Endodermal cell (in vitro differentiated cells): Measurements from ENCODE around the gene KDSR. TPM values are rescaled to one million over a fixed set of nuclear protein-coding genes. Genes with fewer than 3 reads are reported as not detected.

Experiments used
- DNase-seq: peaks from one replicate; pipeline ENCODE4 v3.0.0-alpha.2; 2017
- H3K27ac ChIP-seq: 2 replicates; pipeline ENCODE4 v1.5.1; 2013; ENCODE audit warnings: mild to moderate bottlenecking, low read depth, low read length, moderate library complexity
- H3K27me3 ChIP-seq: 2 replicates; pipeline ENCODE4 v1.6.1; 2013; ENCODE audit warnings: mild to moderate bottlenecking, low read length, moderate library complexity; ENCODE audit not compliant: insufficient read depth, control insufficient read depth, poor library complexity, severe bottlenecking
- H3K36me3 ChIP-seq: 2 replicates; pipeline ENCODE4 v1.7.0; 2013; ENCODE audit warnings: mild to moderate bottlenecking, low read length, moderate library complexity; ENCODE audit not compliant: control insufficient read depth, insufficient read depth
- H3K4me1 ChIP-seq: one replicate; pipeline ENCODE4 v1.7.0; 2013; ENCODE audit warnings: low read length; ENCODE audit not compliant: control insufficient read depth, insufficient read depth
- H3K4me3 ChIP-seq: 2 replicates; pipeline ENCODE4 v1.5.1; 2013; ENCODE audit warnings: mild to moderate bottlenecking, low read length, moderate library complexity
- H3K9ac ChIP-seq: 2 replicates; pipeline ENCODE4 v1.6.1; 2013; ENCODE audit warnings: mild to moderate bottlenecking, low read length, moderate library complexity; ENCODE audit not compliant: poor library complexity, severe bottlenecking; ENCODE audit errors: extremely low read depth
- H3K9me3 ChIP-seq: 2 replicates; pipeline ENCODE4 v1.6.1; 2013; ENCODE audit warnings: mild to moderate bottlenecking, low read length, moderate library complexity; ENCODE audit not compliant: control insufficient read depth
- H3K27ac Mint-ChIP-seq: 2 replicates; pipeline ENCODE4 v1.8.0; 2020; ENCODE audit warnings: mixed read lengths
- H3K27me3 Mint-ChIP-seq: 2 replicates; pipeline ENCODE4 v1.8.0; 2021; ENCODE audit warnings: mild to moderate bottlenecking, mixed read lengths; ENCODE audit not compliant: insufficient read depth
- H3K36me3 Mint-ChIP-seq: 2 replicates; pipeline ENCODE4 v1.8.0; 2020; ENCODE audit warnings: low read depth, mixed read lengths
- H3K4me1 Mint-ChIP-seq: 2 replicates; pipeline ENCODE4 v1.8.0; 2020; ENCODE audit warnings: mixed read lengths
- H3K4me3 Mint-ChIP-seq: 2 replicates; pipeline ENCODE4 v1.8.0; 2020; ENCODE audit warnings: mild to moderate bottlenecking, moderate library complexity, mixed read lengths
- H3K9me3 Mint-ChIP-seq: 2 replicates; pipeline ENCODE4 v1.8.0; 2020; ENCODE audit warnings: mild to moderate bottlenecking, mixed read lengths
- WGBS, 2 experiments: methylation state at CpG; one replicate each; pipeline versions ENCODE4 v1.1.5 to v1.1.7; 2013; ENCODE audit warnings: missing lambda C conversion rate in 2 of 2, mixed read lengths in 1 of 2; ENCODE audit not compliant: insufficient coverage in 1 of 2, insufficient read length in 1 of 2; 5-methylcytosine and 5-hydroxymethylcytosine counted together
- total RNA-seq, 2 donors: library from RNA; stranded (reverse); fragmentation: NEBNext Ultra II Directional in 1 of 2; extraction: Animal tissue kit (Norgen Biotek cat#: 25700) in 1 of 2; gene quantifications; 2 replicates in 1 of 2; 3 replicates in 1 of 2; pipeline ENCODE4 v1.2.1, GENCODE V29; 2021
- TF ChIP-seq, protein P1 (sequence below): fragments of 200-600 bp; sonication (generic); conservative IDR thresholded peaks from 2 replicates; pipeline ENCODE4 v1.5.0; 2021; ENCODE audit warnings: antibody characterized with exemption, mild to moderate bottlenecking

KDSR gene
- total RNA-seq, 2 donors from 2014 or later = 39.3 to 51.0 TPM

- Histone ChIP-seq H3K4me1 (no peaks in the 10 kb centered on the region), H3K36me3 (peaks cover 36% of the 10 kb centered on the region), H3K27me3 (no peaks in the 10 kb centered on the region), H3K9ac (no peak overlapping the region), H3K27ac (no peak overlapping the region), H3K9me3 (no peaks in the 10 kb centered on the region), H3K4me3 (no peak overlapping the region)
- TF ChIP-seq, protein P1, sequence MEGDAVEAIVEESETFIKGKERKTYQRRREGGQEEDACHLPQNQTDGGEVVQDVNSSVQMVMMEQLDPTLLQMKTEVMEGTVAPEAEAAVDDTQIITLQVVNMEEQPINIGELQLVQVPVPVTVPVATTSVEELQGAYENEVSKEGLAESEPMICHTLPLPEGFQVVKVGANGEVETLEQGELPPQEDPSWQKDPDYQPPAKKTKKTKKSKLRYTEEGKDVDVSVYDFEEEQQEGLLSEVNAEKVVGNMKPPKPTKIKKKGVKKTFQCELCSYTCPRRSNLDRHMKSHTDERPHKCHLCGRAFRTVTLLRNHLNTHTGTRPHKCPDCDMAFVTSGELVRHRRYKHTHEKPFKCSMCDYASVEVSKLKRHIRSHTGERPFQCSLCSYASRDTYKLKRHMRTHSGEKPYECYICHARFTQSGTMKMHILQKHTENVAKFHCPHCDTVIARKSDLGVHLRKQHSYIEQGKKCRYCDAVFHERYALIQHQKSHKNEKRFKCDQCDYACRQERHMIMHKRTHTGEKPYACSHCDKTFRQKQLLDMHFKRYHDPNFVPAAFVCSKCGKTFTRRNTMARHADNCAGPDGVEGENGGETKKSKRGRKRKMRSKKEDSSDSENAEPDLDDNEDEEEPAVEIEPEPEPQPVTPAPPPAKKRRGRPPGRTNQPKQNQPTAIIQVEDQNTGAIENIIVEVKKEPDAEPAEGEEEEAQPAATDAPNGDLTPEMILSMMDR = no peak
- Mint-ChIP-seq H3K36me3 (peaks cover 34% of the 10 kb centered on the region), H3K4me3 (no peak overlapping the region), H3K4me1 (no peaks in the 10 kb centered on the region), H3K27ac (no peak overlapping the region), H3K27me3 (no peaks in the 10 kb centered on the region), H3K9me3 (no peaks in the 10 kb centered on the region)
- no peak for DNase-seq
- 87 to 94% methylated on average over 3 to 4 of the region's 4 CpGs for WGBS, 2 experiments
Measured at GRCh38 chr18:63331105-63331504, 35.9 kb downstream of the KDSR start.

GRCh38 chr18:63329431-63330145 lies 37.4 kb downstream of the KDSR start:
- peaks cover 19% of the 10 kb centered on the region for H3K36me3 Mint-ChIP-seq
- no peaks in the 10 kb centered on the region for H3K4me1 Mint-ChIP-seq
- no peak overlapping the region for H3K4me3 Mint-ChIP-seq

GRCh38 chr18:63326011-63326410 lies 41.0 kb downstream of the KDSR start:
- peaks cover 4% of the 10 kb centered on the region for H3K36me3 ChIP-seq
- H3K9ac ChIP-seq = no peak overlapping the region
- no peak overlapping the region for H3K27ac Mint-ChIP-seq
- no peaks in the 10 kb centered on the region for H3K4me1 ChIP-seq
- peaks cover 8% of the 10 kb centered on the region for H3K27me3 Mint-ChIP-seq
- H3K4me3 ChIP-seq = no peak overlapping the region
- TF ChIP-seq, protein P1 = no peak
- H3K27me3 ChIP-seq = peaks cover 4% of the 10 kb centered on the region
- H3K9me3 Mint-ChIP-seq = no peaks in the 10 kb centered on the region
- DNase-seq = no peak
- H3K4me3 Mint-ChIP-seq = no peak overlapping the region
- H3K36me3 Mint-ChIP-seq = peaks cover 4% of the 10 kb centered on the region
- H3K27ac ChIP-seq = no peak overlapping the region
- H3K4me1 Mint-ChIP-seq = peaks cover 6% of the 10 kb centered on the region
- WGBS, 2 experiments = 89 to 90% methylated on average over 5 of the region's 5 CpGs
- no peaks in the 10 kb centered on the region for H3K9me3 ChIP-seq

More at GRCh38 chr18:63329431-63330145, 37.4 kb downstream of the KDSR start:
- Histone ChIP-seq H3K4me1 (no peaks in the 10 kb centered on the region), H3K27me3 (no peaks in the 10 kb centered on the region), H3K9me3 (no peaks in the 10 kb centered on the region), H3K27ac (no peak overlapping the region), H3K36me3 (peaks cover 26% of the 10 kb centered on the region), H3K4me3 (no peak overlapping the region), H3K9ac (no peak overlapping the region)
- H3K27me3 Mint-ChIP-seq = no peaks in the 10 kb centered on the region
- 86 to 98% methylated on average over 4 to 7 of the region's 7 CpGs for WGBS, 2 experiments
- no peak overlapping the region for H3K27ac Mint-ChIP-seq
- TF ChIP-seq, protein P1 = no peak
- H3K9me3 Mint-ChIP-seq = no peaks in the 10 kb centered on the region
- no peak for DNase-seq
